HepG2 (cell line): ENCODE measurements around the gene KLHL36. TPM values are rescaled to one million over a fixed set of nuclear protein-coding genes. Genes with fewer than 3 reads are reported as not detected.

ENCODE experiments used
- HDAC1 ChIP-seq: sonication (generic); formaldehyde crosslinking; IDR thresholded peaks from 2 replicates; pipeline ENCODE4 v1.5.1; 2020; ENCODE audit warnings: mild to moderate bottlenecking, missing genetic modification reagents
- PHB2 ChIP-seq: fragments of 450-650 bp; IDR thresholded peaks from 2 replicates; pipeline ENCODE4 v1.6.1; 2018; ENCODE audit not compliant: partially characterized antibody
- RBFOX2 ChIP-seq: fragments of 200-400 bp; formaldehyde crosslinking; IDR thresholded peaks from 2 replicates; pipeline ENCODE4 v1.6.1; 2017; ENCODE audit warnings: low read depth, mild to moderate bottlenecking, low read length
- SMAD1 ChIP-seq: sonication (generic); formaldehyde crosslinking; IDR thresholded peaks from 2 replicates; pipeline ENCODE4 v1.4.0; 2020; ENCODE audit warnings: missing genetic modification reagents, low read depth, mild to moderate bottlenecking, borderline replicate concordance
- SNAI1 ChIP-seq: sonication (generic); formaldehyde crosslinking; IDR thresholded peaks from 2 replicates; pipeline ENCODE4 v1.5.0; 2020; ENCODE audit warnings: mild to moderate bottlenecking, missing genetic modification reagents, borderline replicate concordance
- THAP11 ChIP-seq: IDR thresholded peaks from 2 replicates; pipeline ENCODE4 v1.6.1; 2016; ENCODE audit warnings: missing biosample characterization, missing genetic modification reagents
- ZMAT3 ChIP-seq: sonication (generic); formaldehyde crosslinking; conservative IDR thresholded peaks from 2 replicates; pipeline ENCODE4 v1.7.0; 2021; ENCODE audit warnings: missing genetic modification reagents
- polyA plus RNA-seq, 8 experiments: library from polyadenylated mRNA; depleted of rRNA in 3 of 8; stranded (reverse) in 7 of 8; unstranded in 1 of 8; fragments of >200 nt; fragmentation: Illumina TruSeq in 4 of 8; extraction: Trizol in 4 of 8; gene quantifications; 2 replicates each; pipeline versions ENCODE4 v1.2.1 to v1.2.3, GENCODE V29; 2011 to 2016; ENCODE audit warnings: low read depth in 4 of 8, missing spikeins in 1 of 8, mixed read lengths in 1 of 8; ENCODE audit not compliant: insufficient read depth in 1 of 8
- total RNA-seq, 5 experiments: library from RNA; depleted of rRNA; stranded (reverse); fragments of >200 nt; fragmentation: Illumina TruSeq; extraction: Trizol; gene quantifications; 2 replicates each; pipeline ENCODE4 v1.2.3, GENCODE V29; 2016; ENCODE audit warnings: low read depth in 1 of 5
- TF ChIP-seq, protein P1 (sequence below), 2 experiments: sonication (generic) in 1 of 2; formaldehyde crosslinking in 1 of 2; IDR thresholded peaks; 2 replicates each; pipeline versions ENCODE4 v1.4.0 to v1.6.1; 2018 to 2020; ENCODE audit warnings: missing genetic modification reagents in 2 of 2, borderline replicate concordance in 1 of 2, low read depth in 1 of 2, mild to moderate bottlenecking in 1 of 2, missing biosample characterization in 1 of 2
- TF ChIP-seq, protein P2 (sequence below): sonication (generic); formaldehyde crosslinking; IDR thresholded peaks from 2 replicates; pipeline ENCODE4 v1.8.1; 2023; ENCODE audit warnings: missing genetic modification reagents, inconsistent platforms, borderline replicate concordance
- TF ChIP-seq, protein P3 (sequence below): IDR thresholded peaks from 2 replicates; pipeline ENCODE4 v1.6.1; 2016; ENCODE audit warnings: mild to moderate bottlenecking

KLHL36 gene
- total and polyA plus RNA-seq, 2 of the 13 experiments (the other 11 are each of a cell fraction or from before 2014, with no cell fraction given) = 24.3 to 26.0 TPM

DNA sequence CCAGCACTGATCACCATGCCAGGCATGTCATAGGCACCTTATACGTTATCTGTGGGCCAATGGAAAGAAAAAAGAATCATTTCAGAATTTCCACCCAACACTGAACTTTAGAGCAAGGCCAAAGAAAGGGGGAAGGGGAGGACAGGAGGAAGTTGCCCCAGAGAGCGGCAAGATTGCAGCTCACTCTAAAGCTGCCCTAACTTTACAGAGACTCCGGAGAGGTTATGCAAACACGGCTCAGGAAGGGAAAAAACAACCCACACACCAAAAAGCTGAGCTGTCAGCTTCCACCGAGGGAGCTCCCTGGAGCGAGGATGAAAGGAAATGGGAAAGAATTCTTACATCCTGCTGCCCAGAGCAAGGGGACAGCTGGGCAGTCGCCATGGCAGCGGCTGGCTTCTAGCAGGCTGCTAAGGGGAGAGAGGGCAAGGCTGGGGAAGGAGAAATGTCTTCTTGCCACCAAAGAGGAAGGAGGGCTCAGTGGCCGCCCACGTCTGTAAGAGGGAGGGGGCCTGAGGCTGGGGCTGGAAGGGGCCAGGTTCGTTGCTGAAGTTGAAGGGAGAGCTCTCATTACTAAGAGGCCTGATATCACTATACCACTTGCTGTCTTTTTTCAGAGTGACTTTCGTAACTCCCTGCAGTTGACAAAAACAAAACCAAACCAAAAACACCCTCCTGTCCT, 48.6 kb upstream of the KLHL36 start (continued):
- TF ChIP-seq, protein P1, sequence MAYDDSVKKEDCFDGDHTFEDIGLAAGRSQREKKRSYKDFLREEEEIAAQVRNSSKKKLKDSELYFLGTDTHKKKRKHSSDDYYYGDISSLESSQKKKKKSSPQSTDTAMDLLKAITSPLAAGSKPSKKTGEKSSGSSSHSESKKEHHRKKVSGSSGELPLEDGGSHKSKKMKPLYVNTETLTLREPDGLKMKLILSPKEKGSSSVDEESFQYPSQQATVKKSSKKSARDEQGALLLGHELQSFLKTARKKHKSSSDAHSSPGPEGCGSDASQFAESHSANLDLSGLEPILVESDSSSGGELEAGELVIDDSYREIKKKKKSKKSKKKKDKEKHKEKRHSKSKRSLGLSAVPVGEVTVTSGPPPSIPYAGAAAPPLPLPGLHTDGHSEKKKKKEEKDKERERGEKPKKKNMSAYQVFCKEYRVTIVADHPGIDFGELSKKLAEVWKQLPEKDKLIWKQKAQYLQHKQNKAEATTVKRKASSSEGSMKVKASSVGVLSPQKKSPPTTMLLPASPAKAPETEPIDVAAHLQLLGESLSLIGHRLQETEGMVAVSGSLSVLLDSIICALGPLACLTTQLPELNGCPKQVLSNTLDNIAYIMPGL (CRISPR knock-in tag; IDR thresholded peaks at IDR 0.05; ENCODE audit: borderline replicate concordance in 1 of 2, low read depth in 1 of 2) = 0 out of 4 replicates have a peak, but pooled peaks of 1 of the 2 experiments have one; percentile 19
- TF ChIP-seq ZMAT3 (CRISPR knock-in tag) (no peak), RBFOX2 (no peak), SNAI1 (no peak), SMAD1 (CRISPR knock-in tag) (0 out of 2 replicates have a peak, but pooled peaks have one; percentile 35), PHB2 (no peak), THAP11 (CRISPR knock-in tag) (peak; percentile 43; the same call in 1 of the 2 replicates), HDAC1 (CRISPR knock-in tag) (peak; percentile 73)
- TF ChIP-seq, protein P2, sequence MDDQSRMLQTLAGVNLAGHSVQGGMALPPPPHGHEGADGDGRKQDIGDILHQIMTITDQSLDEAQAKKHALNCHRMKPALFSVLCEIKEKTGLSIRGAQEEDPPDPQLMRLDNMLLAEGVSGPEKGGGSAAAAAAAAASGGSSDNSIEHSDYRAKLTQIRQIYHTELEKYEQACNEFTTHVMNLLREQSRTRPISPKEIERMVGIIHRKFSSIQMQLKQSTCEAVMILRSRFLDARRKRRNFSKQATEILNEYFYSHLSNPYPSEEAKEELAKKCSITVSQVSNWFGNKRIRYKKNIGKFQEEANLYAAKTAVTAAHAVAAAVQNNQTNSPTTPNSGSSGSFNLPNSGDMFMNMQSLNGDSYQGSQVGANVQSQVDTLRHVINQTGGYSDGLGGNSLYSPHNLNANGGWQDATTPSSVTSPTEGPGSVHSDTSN (CRISPR knock-in tag) = no peak
- TF ChIP-seq, protein P3, sequence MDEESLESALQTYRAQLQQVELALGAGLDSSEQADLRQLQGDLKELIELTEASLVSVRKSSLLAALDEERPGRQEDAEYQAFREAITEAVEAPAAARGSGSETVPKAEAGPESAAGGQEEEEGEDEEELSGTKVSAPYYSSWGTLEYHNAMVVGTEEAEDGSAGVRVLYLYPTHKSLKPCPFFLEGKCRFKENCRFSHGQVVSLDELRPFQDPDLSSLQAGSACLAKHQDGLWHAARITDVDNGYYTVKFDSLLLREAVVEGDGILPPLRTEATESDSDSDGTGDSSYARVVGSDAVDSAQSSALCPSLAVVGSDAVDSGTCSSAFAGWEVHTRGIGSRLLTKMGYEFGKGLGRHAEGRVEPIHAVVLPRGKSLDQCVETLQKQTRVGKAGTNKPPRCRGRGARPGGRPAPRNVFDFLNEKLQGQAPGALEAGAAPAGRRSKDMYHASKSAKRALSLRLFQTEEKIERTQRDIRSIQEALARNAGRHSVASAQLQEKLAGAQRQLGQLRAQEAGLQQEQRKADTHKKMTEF = peak; percentile 73
